ENCODE results near the gene TMEM132E. TPM values are rescaled to one million over a fixed set of nuclear protein-coding genes. Genes with fewer than 3 reads are reported as not detected.

Gene TMEM132E
- total and polyA plus RNA-seq, 7 donors, result 0.10 TPM; not detected in 6

DNA sequence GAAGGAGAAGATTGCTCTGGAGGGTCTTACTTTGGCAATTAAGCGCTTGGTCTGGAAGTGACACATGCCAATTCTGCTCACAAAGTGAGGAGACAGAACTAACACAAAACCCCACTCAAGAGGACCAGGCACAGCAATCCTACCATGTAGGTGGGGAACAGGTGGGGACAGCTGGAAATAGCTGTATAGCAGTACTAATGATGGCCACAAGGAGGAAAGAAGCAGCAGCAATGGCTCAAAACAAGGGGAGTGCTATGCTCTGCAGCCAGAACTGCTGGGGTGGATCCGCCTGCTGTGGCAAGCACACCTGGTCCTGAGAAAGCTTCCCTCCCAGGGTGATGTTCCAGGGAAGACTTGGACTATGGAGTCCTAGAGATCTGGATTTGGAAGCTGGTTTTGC is 17.0 kb upstream of the TMEM132E start:
- no peaks in the 10 kb centered on the region for H3K9me3 ChIP-seq
- H3K27ac ChIP-seq, result no peak overlapping the region
- 41 to 44% methylated on average over 2 of the region's 2 CpGs for WGBS, 2 donors
- no peaks in the 10 kb centered on the region for H3K4me1 ChIP-seq
- intact Hi-C loops (cut with DNase I), result no loop called here
- peaks cover 0 to 30% (median 0%) of the 10 kb centered on the region in 3 donors for H3K27me3 ChIP-seq
- no peak for DNase-seq
- TF ChIP-seq POLR2A (IDR thresholded peaks at IDR 0.05), result no peak
- no peak for TF ChIP-seq EP300 (IDR thresholded peaks at IDR 0.05)
- no peak for TF ChIP-seq POLR2AphosphoS5 (IDR thresholded peaks at IDR 0.05)
- TF ChIP-seq, protein P1, sequence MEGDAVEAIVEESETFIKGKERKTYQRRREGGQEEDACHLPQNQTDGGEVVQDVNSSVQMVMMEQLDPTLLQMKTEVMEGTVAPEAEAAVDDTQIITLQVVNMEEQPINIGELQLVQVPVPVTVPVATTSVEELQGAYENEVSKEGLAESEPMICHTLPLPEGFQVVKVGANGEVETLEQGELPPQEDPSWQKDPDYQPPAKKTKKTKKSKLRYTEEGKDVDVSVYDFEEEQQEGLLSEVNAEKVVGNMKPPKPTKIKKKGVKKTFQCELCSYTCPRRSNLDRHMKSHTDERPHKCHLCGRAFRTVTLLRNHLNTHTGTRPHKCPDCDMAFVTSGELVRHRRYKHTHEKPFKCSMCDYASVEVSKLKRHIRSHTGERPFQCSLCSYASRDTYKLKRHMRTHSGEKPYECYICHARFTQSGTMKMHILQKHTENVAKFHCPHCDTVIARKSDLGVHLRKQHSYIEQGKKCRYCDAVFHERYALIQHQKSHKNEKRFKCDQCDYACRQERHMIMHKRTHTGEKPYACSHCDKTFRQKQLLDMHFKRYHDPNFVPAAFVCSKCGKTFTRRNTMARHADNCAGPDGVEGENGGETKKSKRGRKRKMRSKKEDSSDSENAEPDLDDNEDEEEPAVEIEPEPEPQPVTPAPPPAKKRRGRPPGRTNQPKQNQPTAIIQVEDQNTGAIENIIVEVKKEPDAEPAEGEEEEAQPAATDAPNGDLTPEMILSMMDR (IDR thresholded peaks at IDR 0.05), result no peak
- H3K36me3 ChIP-seq, result no peaks in the 10 kb centered on the region
- H3K4me3 ChIP-seq, result no peak overlapping the region

DNA sequence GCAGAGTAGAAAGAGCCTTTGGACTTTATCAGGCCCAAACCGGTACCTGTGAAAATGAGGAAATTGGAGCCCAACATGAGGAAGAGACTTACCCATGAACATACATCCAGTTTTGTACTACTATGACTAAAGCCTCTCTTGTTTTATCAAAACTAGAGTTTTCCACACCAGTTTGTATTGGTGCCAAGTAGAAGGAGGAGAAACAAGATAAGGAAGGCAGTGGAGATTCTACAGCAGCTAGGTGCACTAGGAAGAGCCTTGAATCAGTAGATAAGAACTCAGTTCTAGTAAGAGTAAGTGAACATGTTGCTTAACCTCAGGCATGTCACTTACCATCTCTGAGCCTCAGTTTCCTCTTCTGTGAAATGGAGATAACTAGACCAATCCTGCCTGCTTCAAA is 13.7 kb upstream of the TMEM132E start:
- Histone ChIP-seq H3K36me3 (no peaks in the 10 kb centered on the region), H3K4me1 (no peaks in the 10 kb centered on the region), H3K9me3 (no peaks in the 10 kb centered on the region), H3K27me3 (peaks cover 3 to 39% (median 7%) of the 10 kb centered on the region in 3 donors), H3K4me3 (no peak overlapping the region), H3K27ac (no peak overlapping the region)
- no peak for DNase-seq
- WGBS, 2 donors, result 74 to 82% methylated on average over 1 of the region's 1 CpG
- intact Hi-C loops (cut with DNase I), result no loop called here
- TF ChIP-seq POLR2A (IDR thresholded peaks at IDR 0.05) (no peak), EP300 (IDR thresholded peaks at IDR 0.05) (no peak), POLR2AphosphoS5 (IDR thresholded peaks at IDR 0.05) (no peak)
- TF ChIP-seq, protein P1 (IDR thresholded peaks at IDR 0.05), result no peak

DNA sequence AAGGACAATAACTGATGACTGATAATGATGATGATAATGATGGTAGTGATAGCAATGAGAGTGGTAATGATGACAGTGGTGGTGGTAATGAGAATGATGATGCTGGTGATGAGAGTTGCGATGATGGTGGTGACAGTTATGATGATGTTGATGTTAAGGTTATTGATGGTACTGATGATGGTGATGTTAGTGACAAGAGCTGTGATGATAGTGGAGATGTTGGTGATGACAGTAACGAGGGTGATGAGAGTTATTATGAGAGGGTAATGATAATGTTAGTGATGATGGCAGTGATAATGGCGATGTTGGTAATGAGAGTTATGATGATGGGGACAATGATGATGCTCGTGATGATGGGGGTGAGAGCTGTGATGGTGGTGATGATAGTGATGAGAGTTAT is 13.2 kb upstream of the TMEM132E start:
- H3K9me3 ChIP-seq, result no peaks in the 10 kb centered on the region
- intact Hi-C loops (cut with DNase I), result no loop called here
- WGBS, 2 donors, result 78 to 89% methylated on average over 4 of the region's 4 CpGs
- H3K36me3 ChIP-seq, result no peaks in the 10 kb centered on the region
- no peak overlapping the region for H3K27ac ChIP-seq
- no peak overlapping the region for H3K4me3 ChIP-seq
- TF ChIP-seq POLR2AphosphoS5 (IDR thresholded peaks at IDR 0.05) (no peak), POLR2A (IDR thresholded peaks at IDR 0.05) (no peak), EP300 (IDR thresholded peaks at IDR 0.05) (no peak)
- TF ChIP-seq, protein P1 (IDR thresholded peaks at IDR 0.05), result no peak
- no peak for DNase-seq
- no peaks in the 10 kb centered on the region for H3K4me1 ChIP-seq
- H3K27me3 ChIP-seq, result peaks cover 3 to 42% (median 7%) of the 10 kb centered on the region in 3 donors

DNA sequence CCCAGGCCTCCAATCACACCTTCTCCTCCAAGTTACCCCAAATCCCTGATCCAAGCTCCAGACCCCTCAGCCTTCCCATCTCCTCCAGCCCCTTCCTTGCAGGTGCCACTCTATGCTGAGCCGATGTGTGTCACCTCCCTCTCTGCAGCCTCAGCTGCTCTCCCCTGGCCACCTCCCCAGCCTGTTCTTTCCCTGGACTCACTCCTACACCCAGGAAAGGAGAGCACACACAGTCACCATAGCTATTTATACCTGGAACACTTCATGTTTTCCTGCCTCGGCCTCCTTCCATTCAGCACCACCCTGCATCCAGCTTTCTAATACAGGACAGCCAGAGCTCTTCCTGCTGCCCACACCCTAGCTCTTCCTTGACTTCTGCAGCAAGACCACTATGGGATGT is 12.5 kb upstream of the TMEM132E start:
- intact Hi-C loops (cut with DNase I), result no loop called here
- H3K9me3 ChIP-seq, result no peaks in the 10 kb centered on the region
- no peak overlapping the region for H3K27ac ChIP-seq
- WGBS, 2 donors, result 80 to 87% methylated on average over 2 of the region's 2 CpGs
- H3K4me3 ChIP-seq, result no peak overlapping the region
- no peak for DNase-seq
- peaks cover 3 to 43% (median 7%) of the 10 kb centered on the region in 3 donors for H3K27me3 ChIP-seq
- H3K36me3 ChIP-seq, result no peaks in the 10 kb centered on the region
- no peaks in the 10 kb centered on the region for H3K4me1 ChIP-seq
- TF ChIP-seq EP300 (IDR thresholded peaks at IDR 0.05) (no peak), POLR2AphosphoS5 (IDR thresholded peaks at IDR 0.05) (no peak), POLR2A (IDR thresholded peaks at IDR 0.05) (no peak)
- TF ChIP-seq, protein P1 (IDR thresholded peaks at IDR 0.05), result no peak
